Endometrium (tissue), 2 donors: Measurements from ENCODE around the gene TBXT.

ENCODE experiments used
- FAIRE-seq: peaks from 2 replicates; lab custom pipeline; 2012; peaks lifted over from hg19 to GRCh38; lab: Jason Lieb, UNC
- donor health status: control.
- donor health status: control.

TBXT gene

DNA sequence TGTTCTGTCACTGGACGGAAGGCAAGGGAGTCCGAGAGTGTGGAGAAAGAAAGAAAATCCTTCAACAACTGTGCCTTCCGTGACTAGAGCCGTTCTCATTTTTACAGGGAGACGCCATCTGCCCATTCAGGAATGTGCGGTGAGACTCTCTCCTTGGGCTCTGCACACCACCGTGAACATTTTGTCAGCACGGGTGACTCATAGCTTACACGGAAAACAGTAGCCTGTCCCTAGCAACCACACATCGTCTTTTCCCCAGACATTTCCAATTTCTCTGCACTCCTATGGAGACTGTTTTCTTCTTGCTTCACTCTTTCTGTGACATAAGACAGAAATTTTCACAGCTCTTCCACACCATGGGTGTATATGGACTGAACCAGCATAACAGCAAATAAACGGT, 55.1 kb downstream of the TBXT start:
- no peak for FAIRE-seq

DNA sequence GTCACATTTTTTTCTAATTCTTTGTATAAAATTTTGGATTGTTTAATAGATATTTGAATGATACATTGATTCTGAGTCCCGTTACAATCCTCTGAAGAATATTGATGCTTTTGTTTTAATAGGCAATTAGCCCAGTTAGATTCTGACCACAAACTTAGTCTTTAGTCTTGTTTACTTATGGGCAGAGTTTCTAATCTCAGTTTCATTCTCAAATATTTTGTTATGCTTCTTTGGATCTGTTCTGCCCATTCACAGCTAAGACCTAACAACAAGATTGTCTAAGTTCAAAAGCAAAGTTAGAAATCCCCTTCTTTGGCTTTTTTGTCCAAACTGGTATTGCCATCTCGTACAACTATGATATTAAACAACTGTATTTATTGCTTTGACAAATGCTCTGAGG, 58.0 kb downstream of the TBXT start:
- FAIRE-seq, result no peak
